PC-9 (cell line): Measurements from ENCODE around the gene KLHL36. TPM values are rescaled to one million over a fixed set of nuclear protein-coding genes. Genes with fewer than 3 reads are reported as not detected.

ENCODE experiments used
- BruUV-seq: library from RNA; stranded (reverse); fragments of 400-500 nt; replicated peaks from 2 replicates; lab custom pipeline; 2021; lab: Mats Ljungman, UMichigan
- CTCF ChIA-PET: fragments of 300-600 bp; sonication (Branson Sonifier 250); formaldehyde crosslinking; loops from one replicate; lab custom pipeline; 2022; ENCODE audit warnings: antibody characterized with exemption; lab: Charles Lee
- POLR2A ChIA-PET: fragments of 300-600 bp; sonication (Branson Sonifier 250); formaldehyde crosslinking; loops from one replicate; lab custom pipeline; 2022; ENCODE audit warnings: antibody characterized with exemption; ENCODE audit not compliant: unreplicated experiment; lab: Charles Lee
- DNase-seq, 2 experiments: peaks; one replicate each; pipeline versions ENCODE4 v3.0.0 to v3.0.0-alpha.2; 2015 to 2022; ENCODE audit warnings: mixed read lengths in 1 of 2
- H2AFZ ChIP-seq: fragments of 200-600 bp; sonication (generic); 2 replicates; pipeline ENCODE4 v1.8.1; 2017; ENCODE audit warnings: antibody characterized with exemption
- H3F3A ChIP-seq: fragments of 200-600 bp; sonication (generic); 2 replicates; pipeline ENCODE4 v1.8.1; 2017; ENCODE audit warnings: antibody characterized with exemption, mild to moderate bottlenecking, low read depth; ENCODE audit not compliant: insufficient read depth
- H3K27ac ChIP-seq: fragments of 200-600 bp; sonication (generic); 2 replicates; pipeline ENCODE4 v1.6.1; 2016; ENCODE audit warnings: mixed run types
- H3K27me3 ChIP-seq: fragments of 200-600 bp; sonication (generic); 2 replicates; pipeline ENCODE4 v1.6.1; 2016; ENCODE audit warnings: low read depth, mixed run types; ENCODE audit not compliant: insufficient read depth
- H3K36me3 ChIP-seq: fragments of 200-600 bp; sonication (generic); 2 replicates; pipeline ENCODE4 v1.6.1; 2016; ENCODE audit warnings: low read depth, mixed run types
- H3K4me1 ChIP-seq: fragments of 200-600 bp; sonication (generic); replicated peaks from 2 replicates; pipeline ENCODE4 v1.6.1; 2016; ENCODE audit warnings: mixed run types; ENCODE audit not compliant: insufficient read depth
- H3K4me2 ChIP-seq: fragments of 200-600 bp; sonication (generic); 2 replicates; pipeline ENCODE4 v1.6.1; 2017; ENCODE audit warnings: mixed run types
- H3K4me3 ChIP-seq: fragments of 200-600 bp; sonication (generic); 2 replicates; pipeline ENCODE4 v1.6.1; 2016; ENCODE audit warnings: mixed run types
- H3K79me2 ChIP-seq: fragments of 200-600 bp; sonication (generic); 2 replicates; pipeline ENCODE4 v1.6.1; 2017; ENCODE audit warnings: low read depth, mixed run types
- H3K9me2 ChIP-seq: fragments of 200-600 bp; sonication (generic); 2 replicates; pipeline ENCODE4 v1.8.1; 2017; ENCODE audit warnings: mild to moderate bottlenecking; ENCODE audit not compliant: insufficient read depth
- H3K9me3 ChIP-seq: fragments of 200-600 bp; sonication (generic); 2 replicates; pipeline ENCODE4 v1.8.1; 2016; ENCODE audit warnings: low read depth; ENCODE audit not compliant: insufficient read depth
- H4K20me1 ChIP-seq: fragments of 200-600 bp; sonication (generic); 2 replicates; pipeline ENCODE4 v1.8.1; 2017; ENCODE audit not compliant: insufficient read depth
- CTCF ChIP-seq: fragments of 200-600 bp; sonication (generic); conservative IDR thresholded peaks from 2 replicates; pipeline ENCODE4 v1.6.1; 2017; ENCODE audit warnings: mixed run types, antibody characterized with exemption, mild to moderate bottlenecking, moderate library complexity
- EZH2 ChIP-seq: fragments of 200-600 bp; sonication (generic); IDR thresholded peaks from 2 replicates; pipeline ENCODE4 v1.8.0; 2017; ENCODE audit warnings: antibody characterized with exemption, low read depth
- intact Hi-C: fragments of 100-400 bp; cut with micrococcal nuclease; formaldehyde crosslinking; loops from one replicate; pipeline ENCODE4 v1.10.0; 2022; ENCODE audit not compliant: unreplicated experiment
- total RNA-seq: library from RNA; stranded (reverse); gene quantifications from 2 replicates; pipeline ENCODE4 v1.2.3, GENCODE V29; 2021

The KLHL36 gene
- total RNA-seq, 1 experiment from 2014 or later, result 73.8 TPM

- H3K79me2 ChIP-seq, result no peaks in the 10 kb centered on the region
- CTCF ChIA-PET, result no interaction called here
Observed at GRCh38 chr16:84637709-84638108, 10.6 kb upstream of the KLHL36 start.

GRCh38 chr16:84638231-84638806, 10.0 kb upstream of the KLHL36 start:
- intact Hi-C loops, result no loop called here
- CTCF ChIA-PET, result no interaction called here

More at GRCh38 chr16:84637709-84638108, 10.6 kb upstream of the KLHL36 start:
- POLR2A ChIA-PET, result no interaction called here
- Histone ChIP-seq H3F3A (no peaks in the 10 kb centered on the region), H2AFZ (no peak overlapping the region), H3K36me3 (no peaks in the 10 kb centered on the region), H3K9me3 (no peaks in the 10 kb centered on the region), H4K20me1 (no peaks in the 10 kb centered on the region), H3K9me2 (no peaks in the 10 kb centered on the region), H3K4me2 (no peak overlapping the region), H3K27me3 (no peaks in the 10 kb centered on the region), H3K27ac (no peak overlapping the region), H3K4me1 (peaks cover 6% of the 10 kb centered on the region), H3K4me3 (no peak overlapping the region)
- no peak for DNase-seq
- no TSS peak for BruUV-seq
- TF ChIP-seq CTCF (no peak), EZH2 (no peak)
- intact Hi-C loops, result no loop called here

GRCh38 chr16:84640145-84640544, 8.2 kb upstream of the KLHL36 start:
- H3F3A ChIP-seq, result no peaks in the 10 kb centered on the region
- no peaks in the 10 kb centered on the region for H4K20me1 ChIP-seq
- ChIA-PET POLR2A (no interaction called here), CTCF (no interaction called here)
- no peaks in the 10 kb centered on the region for H3K27me3 ChIP-seq
- no peak overlapping the region for H3K4me2 ChIP-seq
- intact Hi-C loops, result loop anchor here (5.0 kb wide), 1 partner anchor 87 kb away; no protein-coding TSS in a partner anchor
- H3K36me3 ChIP-seq, result no peaks in the 10 kb centered on the region
- H3K4me3 ChIP-seq, result no peak overlapping the region
- DNase-seq, result no peak
- BruUV-seq, result no TSS peak
- no peak overlapping the region for H3K27ac ChIP-seq
- no peaks in the 10 kb centered on the region for H3K79me2 ChIP-seq
- TF ChIP-seq CTCF, result no peak
- H3K9me2 ChIP-seq, result no peaks in the 10 kb centered on the region
- peaks cover 15% of the 10 kb centered on the region for H3K4me1 ChIP-seq
- no peak overlapping the region for H2AFZ ChIP-seq
- no peaks in the 10 kb centered on the region for H3K9me3 ChIP-seq

More at GRCh38 chr16:84638231-84638806, 10.0 kb upstream of the KLHL36 start:
- TF ChIP-seq CTCF, result no peak
- no peak for TF ChIP-seq EZH2
- BruUV-seq, result no TSS peak
- no peaks in the 10 kb centered on the region for H3K79me2 ChIP-seq
- H2AFZ ChIP-seq, result no peak overlapping the region
- no peak overlapping the region for H3K4me2 ChIP-seq
- no peaks in the 10 kb centered on the region for H3K36me3 ChIP-seq
- H4K20me1 ChIP-seq, result no peaks in the 10 kb centered on the region
- DNase-seq, result no peak
- H3K4me3 ChIP-seq, result no peak overlapping the region
- no peaks in the 10 kb centered on the region for H3K9me2 ChIP-seq
- H3K4me1 ChIP-seq, result peaks cover 11% of the 10 kb centered on the region
- H3K27ac ChIP-seq, result no peak overlapping the region
- H3K9me3 ChIP-seq, result no peaks in the 10 kb centered on the region
- POLR2A ChIA-PET, result no interaction called here
- H3F3A ChIP-seq, result no peaks in the 10 kb centered on the region
- no peaks in the 10 kb centered on the region for H3K27me3 ChIP-seq
